Effector CD4-positive, alpha-beta T cell (primary cell): ENCODE results near the gene PDE1A. TPM values are rescaled to one million over a fixed set of nuclear protein-coding genes. Genes with fewer than 3 reads are reported as not detected.

Experiments
- DNase-seq: peaks from one replicate; pipeline ENCODE4 v3.0.0-alpha.2; 2020
- total RNA-seq: gene quantifications from one replicate; lab custom pipeline; 2026; lab: John Stamatoyannopoulos, UW

Gene PDE1A
- total RNA-seq: not detected

- DNase-seq: no peak
These were observed at the start of gene PDE1A for GRCh38 chr2:182426918-182427240. Gene PDE1A, minus strand, starts transcription at chr2:182427036.

- DNase-seq: no peak
These were observed 46.8 kb upstream of the PDE1A start for GRCh38 chr2:182473635-182474034.

GRCh38 chr2:182463760-182464159 is 36.9 kb upstream of the PDE1A start:
- DNase-seq: no peak

- no peak for DNase-seq
These were observed 29.9 kb upstream of the PDE1A start for GRCh38 chr2:182456784-182457183.

GRCh38 chr2:182452456-182452990 is 25.7 kb upstream of the PDE1A start:
- no peak for DNase-seq

GRCh38 chr2:182448371-182448770 is 21.5 kb upstream of the PDE1A start:
- no peak for DNase-seq

GRCh38 chr2:182447863-182448262 is 21.0 kb upstream of the PDE1A start:
- no peak for DNase-seq

- no peak for DNase-seq
These were observed 20.3 kb upstream of the PDE1A start for GRCh38 chr2:182447163-182447562.

- no peak for DNase-seq
These were observed 19.3 kb upstream of the PDE1A start for GRCh38 chr2:182446087-182446486.

- no peak for DNase-seq
These were observed 18.6 kb upstream of the PDE1A start for GRCh38 chr2:182445391-182445965.

GRCh38 chr2:182444806-182445205 is 18.0 kb upstream of the PDE1A start:
- no peak for DNase-seq

- no peak for DNase-seq
These were observed 17.3 kb upstream of the PDE1A start for GRCh38 chr2:182444170-182444569.

- DNase-seq: no peak
These were observed 9.4 kb upstream of the PDE1A start for GRCh38 chr2:182436252-182436651.

GRCh38 chr2:182435754-182436153 is 8.9 kb upstream of the PDE1A start:
- no peak for DNase-seq

- no peak for DNase-seq
These were observed 5.2 kb upstream of the PDE1A start for GRCh38 chr2:182432051-182432450.

GRCh38 chr2:182428476-182428875 is 1.6 kb upstream of the PDE1A start:
- no peak for DNase-seq

- no peak for DNase-seq
These were observed 536 bp downstream of the PDE1A start for GRCh38 chr2:182426082-182426917.

- no peak for DNase-seq
These were observed 4.0 kb downstream of the PDE1A start for GRCh38 chr2:182422864-182423263.

- DNase-seq: no peak
These were observed 6.2 kb downstream of the PDE1A start for GRCh38 chr2:182420669-182421068.

- no peak for DNase-seq
These were observed 10.0 kb downstream of the PDE1A start for GRCh38 chr2:182416861-182417260.

- DNase-seq: no peak
These were observed 10.6 kb downstream of the PDE1A start for GRCh38 chr2:182416191-182416590.

- DNase-seq: no peak
These were observed 11.1 kb downstream of the PDE1A start for GRCh38 chr2:182415771-182416170.

GRCh38 chr2:182412858-182413257 is 14.0 kb downstream of the PDE1A start:
- no peak for DNase-seq

GRCh38 chr2:182410120-182410519 is 16.7 kb downstream of the PDE1A start:
- DNase-seq: no peak
